Suprapubic skin (tissue), 4 donors: ENCODE measurements around the gene SLC9C2. TPM values are rescaled to one million over a fixed set of nuclear protein-coding genes. Genes with fewer than 3 reads are reported as not detected.
"Not testable (repeated sequence)": the region's sequence is repeated elsewhere in the genome, so short reads cannot be mapped to it uniquely, and the experiment has no call there.

Source experiments
- DNase-seq, 2 donors: peaks; one replicate each; pipeline ENCODE4 v3.0.0-alpha.2; 2019; ENCODE audit warnings: low spot score in 2 of 2
- H3K27ac ChIP-seq: fragments of 200-600 bp; sonication (generic); one replicate; pipeline ENCODE4 v1.5.1; 2019
- H3K27me3 ChIP-seq: fragments of 200-600 bp; sonication (generic); one replicate; pipeline ENCODE4 v1.5.1; 2019
- H3K36me3 ChIP-seq: fragments of 200-600 bp; sonication (generic); one replicate; pipeline ENCODE4 v1.5.1; 2019
- H3K4me1 ChIP-seq: fragments of 200-600 bp; sonication (generic); one replicate; pipeline ENCODE4 v1.5.1; 2019
- H3K4me3 ChIP-seq: fragments of 200-600 bp; sonication (generic); one replicate; pipeline ENCODE4 v1.5.1; 2019; ENCODE audit warnings: mild to moderate bottlenecking
- H3K9me3 ChIP-seq: fragments of 200-600 bp; sonication (generic); one replicate; pipeline ENCODE4 v1.5.1; 2019
- CTCF ChIP-seq, 2 donors: fragments of 200-600 bp in 1 of 2; fragments of 450-650 bp in 1 of 2; sonication (generic) in 1 of 2; IDR thresholded peaks; one replicate each; pipeline ENCODE4 v1.5.1; 2016 to 2019; ENCODE audit warnings: antibody characterized with exemption in 2 of 2, mild to moderate bottlenecking in 1 of 2, moderate library complexity in 1 of 2
- EP300 ChIP-seq: sonication (generic); formaldehyde crosslinking; IDR thresholded peaks from one replicate; pipeline ENCODE4 v1.6.1; 2017; ENCODE audit warnings: antibody characterized with exemption
- POLR2A ChIP-seq, 2 donors: fragments of 450-650 bp; IDR thresholded peaks; one replicate each; pipeline ENCODE4 v1.6.1; 2017; ENCODE audit warnings: antibody characterized with exemption in 2 of 2, mild to moderate bottlenecking in 2 of 2, moderate library complexity in 2 of 2
- POLR2AphosphoS5 ChIP-seq, 3 donors: sonication (generic); formaldehyde crosslinking; IDR thresholded peaks; one replicate each; pipeline ENCODE4 v1.6.1; 2017; ENCODE audit warnings: antibody characterized with exemption in 3 of 3
- WGBS: methylation state at CpG from one replicate; pipeline ENCODE4 v1.1.5; 2018; 5-methylcytosine and 5-hydroxymethylcytosine counted together
- total RNA-seq, 4 donors: library from RNA; depleted of rRNA; stranded (reverse); fragments of >200 nt; gene quantifications; one replicate each; pipeline ENCODE4 v1.1.0, GENCODE V29; 2016

Gene SLC9C2
- total RNA-seq, 4 donors from 2014 or later: not detected

GRCh38 chr1:173608503-173609216 is 5.8 kb upstream of the SLC9C2 start:
- Histone ChIP-seq H3K27me3 (no peaks in the 10 kb centered on the region), H3K36me3 (no peaks in the 10 kb centered on the region), H3K4me1 (no peaks in the 10 kb centered on the region), H3K9me3 (no peaks in the 10 kb centered on the region), H3K4me3 (no peak overlapping the region), H3K27ac (no peak overlapping the region)
- no peak for DNase-seq
- no peak for TF ChIP-seq POLR2A (IDR thresholded peaks at IDR 0.05)
- TF ChIP-seq POLR2AphosphoS5 (IDR thresholded peaks at IDR 0.05): no peak
- TF ChIP-seq EP300: no peak
- no peak for TF ChIP-seq CTCF (IDR thresholded peaks at IDR 0.05)
- 85% methylated on average over 4 of the region's 4 CpGs for WGBS

DNA sequence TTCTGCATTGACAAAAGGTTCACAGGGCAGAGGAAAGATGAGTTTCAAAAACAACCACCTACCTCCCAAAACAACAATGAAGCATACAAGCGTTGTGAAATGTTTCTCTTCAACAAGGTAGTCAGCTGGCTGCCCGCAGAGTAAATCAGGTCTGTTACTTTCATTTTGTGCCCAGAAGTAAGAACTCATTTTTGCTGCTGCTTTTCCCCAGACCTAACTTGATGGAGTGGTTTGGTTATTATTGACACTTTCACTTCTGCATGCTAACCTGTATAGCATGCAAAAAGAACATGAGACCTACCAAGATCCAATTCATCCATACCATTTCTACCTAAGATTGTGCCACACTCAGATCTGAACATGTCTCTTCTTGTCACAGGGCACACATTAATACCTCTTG is 1.3 kb downstream of the SLC9C2 start:
- H3K9me3 ChIP-seq: no peaks in the 10 kb centered on the region
- DNase-seq: no peak
- no peaks in the 10 kb centered on the region for H3K27me3 ChIP-seq
- no peaks in the 10 kb centered on the region for H3K4me1 ChIP-seq
- no peaks in the 10 kb centered on the region for H3K36me3 ChIP-seq
- H3K4me3 ChIP-seq: no peak overlapping the region
- TF ChIP-seq EP300 (no peak), CTCF (IDR thresholded peaks at IDR 0.05) (no peak), POLR2A (IDR thresholded peaks at IDR 0.05) (no peak)
- H3K27ac ChIP-seq: no peak overlapping the region
- 78% methylated on average over 2 of the region's 2 CpGs for WGBS

DNA sequence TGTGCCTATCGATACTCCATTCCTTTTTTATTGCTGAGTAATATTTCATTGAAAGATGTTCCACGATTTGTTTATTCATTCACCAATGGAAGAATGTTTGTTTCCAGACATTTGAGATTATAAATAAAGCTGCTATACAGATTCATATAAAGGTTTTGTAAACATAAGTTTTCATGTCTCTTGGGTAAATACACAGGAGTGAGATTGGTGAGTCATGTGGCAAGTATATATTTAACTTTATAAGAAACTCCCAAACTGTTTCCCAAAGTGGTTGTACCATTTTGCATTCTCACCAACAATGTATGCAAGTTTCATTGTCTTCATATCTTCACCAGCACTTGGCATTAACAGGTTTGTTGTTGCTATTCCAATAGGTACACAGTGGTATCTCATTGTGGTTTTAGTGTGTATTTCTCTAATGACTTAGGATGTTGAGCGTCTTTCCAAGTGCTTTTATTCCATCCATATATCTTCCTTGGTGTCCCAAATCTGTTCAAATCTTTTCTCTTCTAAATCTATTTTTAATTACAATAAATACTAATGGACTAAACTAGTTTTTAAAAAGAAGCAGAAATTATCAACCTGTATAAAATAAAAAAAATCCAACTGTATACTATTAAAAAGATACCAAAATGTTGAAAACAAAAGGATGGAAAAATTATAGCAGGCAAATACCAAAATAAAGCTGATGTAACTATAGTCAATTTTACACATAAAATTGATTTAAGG is 6.6 kb downstream of the SLC9C2 start:
- no peak for DNase-seq
- no peak overlapping the region for H3K4me3 ChIP-seq
- no peak overlapping the region for H3K27ac ChIP-seq
- H3K36me3 ChIP-seq: no peaks in the 10 kb centered on the region
- 96% methylated on average over 3 of the region's 3 CpGs for WGBS
- H3K9me3 ChIP-seq: no peaks in the 10 kb centered on the region
- H3K4me1 ChIP-seq: no peaks in the 10 kb centered on the region
- TF ChIP-seq EP300 (no peak), POLR2A (IDR thresholded peaks at IDR 0.05) (no peak), POLR2AphosphoS5 (IDR thresholded peaks at IDR 0.05) (no peak), CTCF (IDR thresholded peaks at IDR 0.05) (no peak)
- H3K27me3 ChIP-seq: no peaks in the 10 kb centered on the region

DNA sequence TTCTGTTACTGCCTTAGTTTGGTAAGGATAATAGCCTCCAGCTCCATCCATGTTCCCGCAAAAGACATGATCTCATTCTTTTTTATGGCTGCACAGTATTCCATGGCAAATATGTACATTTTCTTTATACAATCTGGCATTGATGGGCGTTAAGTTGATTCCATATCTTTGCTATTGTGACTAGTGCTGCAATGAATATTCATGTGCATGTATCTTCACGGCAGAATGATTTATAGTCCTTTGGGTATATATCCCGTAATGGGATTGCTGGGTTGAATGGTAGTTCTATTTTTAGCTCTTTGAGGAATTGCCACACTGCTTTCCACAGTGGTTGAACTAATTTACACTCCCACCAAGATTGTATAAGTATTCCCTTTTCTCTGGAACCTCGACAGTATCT is 11.7 kb downstream of the SLC9C2 start:
- not testable (repeated sequence) for H3K9me3 ChIP-seq, H3K36me3 ChIP-seq, H3K27me3 ChIP-seq, H3K4me1 ChIP-seq, H3K4me3 ChIP-seq, H3K27ac ChIP-seq, DNase-seq
- 79% methylated on average over 5 of the region's 5 CpGs for WGBS

- no peak for DNase-seq
- no peaks in the 10 kb centered on the region for H3K27me3 ChIP-seq
- H3K9me3 ChIP-seq: no peaks in the 10 kb centered on the region
- 65% methylated on average over 1 of the region's 1 CpG for WGBS
- no peaks in the 10 kb centered on the region for H3K4me1 ChIP-seq
- TF ChIP-seq CTCF (IDR thresholded peaks at IDR 0.05) (no peak), POLR2AphosphoS5 (IDR thresholded peaks at IDR 0.05) (no peak), EP300 (no peak), POLR2A (IDR thresholded peaks at IDR 0.05) (no peak)
- no peaks in the 10 kb centered on the region for H3K36me3 ChIP-seq
- H3K27ac ChIP-seq: no peak overlapping the region
- no peak overlapping the region for H3K4me3 ChIP-seq
Observed at GRCh38 chr1:173590557-173590956, 12.3 kb downstream of the SLC9C2 start.
